IPS-20b (cell line): Measurements from ENCODE around the gene NT5DC4.

Experiments
- H3K27ac ChIP-seq: one replicate; pipeline ENCODE4 v1.5.1; 2013; ENCODE audit warnings: low read length
- H3K27me3 ChIP-seq: 2 replicates; pipeline ENCODE4 v1.6.1; 2013; ENCODE audit warnings: mild to moderate bottlenecking, low read length, inconsistent platforms; ENCODE audit not compliant: insufficient read depth
- H3K36me3 ChIP-seq: 2 replicates; pipeline ENCODE4 v1.6.1; 2013; ENCODE audit warnings: low read depth, mild to moderate bottlenecking, inconsistent platforms, low read length, moderate library complexity; ENCODE audit not compliant: insufficient read depth
- H3K4me1 ChIP-seq: 2 replicates; pipeline ENCODE4 v1.6.1; 2013; ENCODE audit warnings: mild to moderate bottlenecking, control low read depth, inconsistent platforms, low read length, moderate library complexity; ENCODE audit not compliant: insufficient read depth
- H3K4me3 ChIP-seq: 2 replicates; pipeline ENCODE4 v1.5.1; 2013; ENCODE audit warnings: mild to moderate bottlenecking, low read length, inconsistent platforms
- H3K9ac ChIP-seq: 2 replicates; pipeline ENCODE4 v1.6.1; 2013; ENCODE audit warnings: low read depth, mild to moderate bottlenecking, inconsistent platforms, low read length, moderate library complexity
- H3K9me3 ChIP-seq: 2 replicates; pipeline ENCODE4 v1.6.1; 2013; ENCODE audit warnings: mild to moderate bottlenecking, low read depth, low read length, inconsistent platforms; ENCODE audit not compliant: insufficient read depth

NT5DC4 gene

DNA sequence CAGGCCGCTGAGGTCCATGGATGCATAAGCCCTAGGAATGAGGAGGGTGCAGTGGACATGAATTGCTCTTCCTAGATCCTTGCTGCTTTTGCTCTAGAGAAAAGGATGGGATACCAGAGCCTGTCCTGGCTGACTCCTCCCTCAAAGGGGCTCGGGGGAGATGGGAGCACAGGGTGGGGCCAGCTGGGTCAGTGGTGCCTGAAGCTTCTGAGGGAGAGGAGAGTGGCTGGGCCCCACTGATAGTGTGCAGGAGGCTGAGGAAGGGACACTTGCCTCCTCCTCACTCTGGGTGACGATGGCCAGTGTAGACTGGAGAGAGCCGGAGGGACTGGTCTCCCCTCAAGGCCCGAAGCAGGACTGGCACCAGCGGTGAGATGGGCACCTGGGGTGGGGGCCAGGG is at the start of gene NT5DC4:
TSS of gene NT5DC4 (plus strand) at position 236 of the 400 bp plus-strand sequence. CDS start at position 296, 60 bp downstream.
- H3K36me3 ChIP-seq = no peaks in the 10 kb centered on the region
- no peaks in the 10 kb centered on the region for H3K4me1 ChIP-seq
- no peak within 1 kb of the TSS for H3K27ac ChIP-seq
- H3K9ac ChIP-seq = no peak within 1 kb of the TSS
- no peak within 1 kb of the TSS for H3K4me3 ChIP-seq
- H3K9me3 ChIP-seq = no peaks in the 10 kb centered on the region
- no peaks in the 10 kb centered on the region for H3K27me3 ChIP-seq

DNA sequence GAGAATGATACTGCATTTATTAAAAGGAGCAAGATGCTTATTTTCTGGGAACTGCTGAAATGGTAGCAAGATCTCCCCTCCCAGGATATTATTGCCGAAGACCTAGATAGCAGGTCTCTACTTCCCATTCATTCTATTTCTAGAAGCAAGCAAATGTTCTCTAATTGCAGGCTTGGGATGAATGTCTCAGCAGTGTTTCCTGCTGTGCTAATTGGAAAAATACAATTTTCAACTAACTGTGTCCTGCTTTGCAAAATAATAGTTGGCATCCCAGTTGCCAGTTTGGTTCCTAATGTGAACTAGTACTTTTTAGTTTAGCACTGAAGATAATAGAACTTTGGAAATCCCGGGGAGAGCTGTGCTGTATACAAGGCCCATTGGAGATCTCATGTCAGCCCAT is 49.0 kb upstream of the NT5DC4 start:
- H3K9me3 ChIP-seq = no peaks in the 10 kb centered on the region
- no peaks in the 10 kb centered on the region for H3K4me1 ChIP-seq

DNA sequence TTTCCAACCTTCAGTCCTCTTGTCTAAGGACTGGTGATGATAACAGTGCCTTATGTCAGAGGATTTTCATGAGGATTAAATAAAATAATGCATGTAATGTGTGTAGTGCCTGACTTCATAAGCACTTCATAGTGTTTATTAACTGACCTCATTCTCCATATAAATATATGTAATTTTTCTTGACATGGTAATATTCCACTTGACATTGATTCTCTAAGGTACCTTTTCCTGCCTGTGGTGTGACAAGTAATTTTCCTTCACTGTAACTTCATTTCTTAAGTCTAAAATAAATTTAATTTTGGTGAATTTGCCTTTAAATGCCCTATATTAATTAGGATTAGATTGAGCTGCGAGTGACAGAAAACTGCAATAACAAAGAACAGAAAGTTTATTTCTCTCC is 47.8 kb upstream of the NT5DC4 start:
- Histone ChIP-seq H3K4me3 (no peak overlapping the region), H3K9ac (no peak overlapping the region), H3K36me3 (no peaks in the 10 kb centered on the region), H3K27ac (no peak overlapping the region), H3K9me3 (no peaks in the 10 kb centered on the region), H3K27me3 (no peaks in the 10 kb centered on the region), H3K4me1 (no peaks in the 10 kb centered on the region)

More for the DNA sequence above, 49.0 kb upstream of the NT5DC4 start:
- Histone ChIP-seq H3K36me3 (no peaks in the 10 kb centered on the region), H3K27me3 (no peaks in the 10 kb centered on the region), H3K9ac (no peak overlapping the region), H3K4me3 (no peak overlapping the region), H3K27ac (no peak overlapping the region)

DNA sequence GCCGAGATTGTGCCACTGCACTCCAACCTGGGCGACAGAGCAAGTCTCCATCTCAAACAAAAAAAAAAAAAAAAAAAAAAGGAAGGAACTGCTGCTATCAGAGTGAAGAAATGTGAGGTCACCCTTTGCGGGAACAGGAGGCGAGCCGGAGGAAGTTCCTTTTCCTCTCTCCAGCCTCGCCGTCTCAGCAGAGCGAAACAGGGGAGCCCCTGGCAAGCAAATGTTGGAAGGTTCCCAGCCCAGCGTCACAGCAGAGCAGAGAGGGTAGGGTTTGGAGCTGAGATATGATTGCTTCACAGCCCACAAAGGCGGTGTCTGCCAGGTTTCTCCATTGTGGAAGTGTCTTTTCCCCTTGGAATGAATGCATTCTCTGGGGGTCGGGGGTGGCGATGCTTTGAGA is 46.6 kb upstream of the NT5DC4 start:
- H3K4me3 ChIP-seq = no peak overlapping the region
- no peaks in the 10 kb centered on the region for H3K27me3 ChIP-seq
- no peaks in the 10 kb centered on the region for H3K4me1 ChIP-seq
- no peak overlapping the region for H3K9ac ChIP-seq
- no peak overlapping the region for H3K27ac ChIP-seq
- H3K36me3 ChIP-seq = no peaks in the 10 kb centered on the region
- no peaks in the 10 kb centered on the region for H3K9me3 ChIP-seq

DNA sequence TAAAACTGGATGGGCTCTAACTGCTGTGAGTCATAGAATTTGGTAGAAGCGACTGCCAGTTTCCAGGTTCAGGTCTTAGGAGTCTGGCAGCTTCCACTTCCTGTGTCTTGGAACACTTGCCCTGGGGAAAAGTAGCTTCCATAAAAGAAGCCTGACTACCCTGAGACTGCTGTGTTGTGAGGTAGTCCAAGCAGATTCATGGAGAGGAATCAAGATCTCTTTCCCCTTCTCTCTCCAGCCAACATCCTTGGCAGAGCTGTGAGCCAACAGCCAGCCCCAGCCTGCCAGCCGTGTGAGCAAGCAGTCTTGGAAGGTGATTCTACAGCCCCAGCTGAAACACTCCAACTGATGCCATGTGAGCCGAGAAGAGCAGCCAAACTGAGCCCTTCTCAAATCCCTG is 41.3 kb upstream of the NT5DC4 start:
- H3K36me3 ChIP-seq = no peaks in the 10 kb centered on the region
- no peaks in the 10 kb centered on the region for H3K4me1 ChIP-seq
- no peak overlapping the region for H3K9ac ChIP-seq
- H3K9me3 ChIP-seq = no peaks in the 10 kb centered on the region
- no peak overlapping the region for H3K27ac ChIP-seq
- H3K4me3 ChIP-seq = no peak overlapping the region
- H3K27me3 ChIP-seq = no peaks in the 10 kb centered on the region

DNA sequence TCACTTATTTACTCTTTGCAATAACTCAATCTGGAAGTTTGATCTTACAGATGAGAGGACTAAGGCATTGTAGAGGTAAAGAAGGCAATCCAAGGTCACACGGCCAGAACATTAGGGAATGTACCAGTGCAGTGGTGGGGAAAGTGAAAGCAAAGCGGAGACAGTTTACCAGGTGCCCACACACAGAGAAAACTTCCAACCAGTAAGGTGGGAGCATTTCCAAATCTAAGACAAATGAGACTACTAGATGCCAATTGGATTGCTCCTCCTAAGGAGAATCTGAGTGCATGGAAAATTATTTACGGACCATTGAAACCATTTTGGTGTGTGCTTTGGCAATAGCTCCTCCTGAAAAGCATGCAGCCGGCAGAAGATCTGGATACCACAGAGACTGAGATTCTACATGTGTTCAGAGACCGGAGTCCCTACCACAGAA is 40.1 kb upstream of the NT5DC4 start:
- Histone ChIP-seq H3K27ac (no peak overlapping the region), H3K36me3 (no peaks in the 10 kb centered on the region), H3K4me3 (no peak overlapping the region)

DNA sequence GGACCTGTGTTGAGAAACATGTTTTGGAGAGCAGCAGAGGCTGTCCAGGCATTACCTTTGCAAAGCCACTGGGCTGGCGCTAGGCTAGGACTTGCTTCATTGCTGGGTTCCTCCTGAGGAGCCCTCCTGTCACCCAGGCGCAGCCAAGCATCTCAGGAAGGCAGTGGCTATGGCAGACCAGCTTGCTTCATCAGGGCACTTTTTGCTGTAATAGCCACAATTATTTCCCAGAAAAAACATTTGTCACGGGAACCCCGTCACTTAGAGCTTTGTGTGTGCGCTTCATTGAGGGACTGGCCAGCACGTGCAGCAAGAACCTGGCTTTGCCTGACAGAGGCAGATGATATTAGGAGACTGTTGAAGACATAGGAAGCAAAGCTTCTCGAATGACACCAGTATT is 38.7 kb upstream of the NT5DC4 start:
- Histone ChIP-seq H3K9me3 (no peaks in the 10 kb centered on the region), H3K4me3 (no peak overlapping the region), H3K9ac (no peak overlapping the region), H3K27me3 (no peaks in the 10 kb centered on the region), H3K36me3 (no peaks in the 10 kb centered on the region), H3K27ac (no peak overlapping the region), H3K4me1 (no peaks in the 10 kb centered on the region)

More for the DNA sequence above, 40.1 kb upstream of the NT5DC4 start:
- H3K4me1 ChIP-seq = no peaks in the 10 kb centered on the region
- no peak overlapping the region for H3K9ac ChIP-seq
- no peaks in the 10 kb centered on the region for H3K27me3 ChIP-seq
- H3K9me3 ChIP-seq = no peaks in the 10 kb centered on the region

DNA sequence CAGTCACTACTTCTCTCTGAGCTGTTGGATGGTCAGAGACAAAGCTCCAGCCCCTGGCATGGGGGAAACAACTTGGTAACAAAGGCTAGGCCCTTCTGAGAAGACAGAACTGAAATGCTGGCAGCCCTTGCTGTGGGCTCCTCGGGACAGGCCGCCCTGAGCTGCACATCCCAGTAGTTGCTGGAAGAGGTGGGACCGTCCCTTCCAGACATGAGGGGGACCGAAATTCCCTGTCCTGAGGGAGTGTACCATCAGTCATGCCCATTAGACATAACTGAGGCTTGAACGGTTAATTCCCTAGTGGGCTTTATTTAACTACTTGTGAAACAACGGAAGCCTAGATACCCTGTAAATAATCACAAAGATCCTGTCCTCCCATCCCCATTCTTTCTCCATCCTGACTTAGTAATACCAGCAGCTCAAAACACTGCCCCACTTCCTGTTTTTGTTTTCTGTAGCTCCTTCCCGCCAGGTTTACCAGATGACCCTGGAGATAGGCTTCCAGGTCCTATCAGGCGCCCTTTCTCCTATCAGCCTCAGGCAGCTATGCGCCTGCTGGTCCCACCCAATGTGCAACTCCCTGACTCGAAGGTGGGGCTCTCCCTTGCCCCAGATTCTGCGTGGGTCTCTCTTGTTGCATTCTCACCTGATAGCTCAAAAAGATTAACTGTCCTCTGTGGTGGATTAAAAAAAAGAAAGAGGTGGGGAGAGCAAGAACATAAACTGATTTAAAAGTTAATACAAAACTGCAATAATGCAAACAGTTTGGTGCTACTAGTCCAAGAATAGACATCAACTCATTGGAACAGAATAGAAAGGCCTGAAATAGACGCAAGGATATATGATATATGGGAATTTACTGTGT is 37.0 kb upstream of the NT5DC4 start:
- Histone ChIP-seq H3K9me3 (no peaks in the 10 kb centered on the region), H3K36me3 (no peaks in the 10 kb centered on the region), H3K27ac (no peak overlapping the region), H3K27me3 (no peaks in the 10 kb centered on the region), H3K4me3 (no peak overlapping the region), H3K9ac (no peak overlapping the region), H3K4me1 (no peaks in the 10 kb centered on the region)

DNA sequence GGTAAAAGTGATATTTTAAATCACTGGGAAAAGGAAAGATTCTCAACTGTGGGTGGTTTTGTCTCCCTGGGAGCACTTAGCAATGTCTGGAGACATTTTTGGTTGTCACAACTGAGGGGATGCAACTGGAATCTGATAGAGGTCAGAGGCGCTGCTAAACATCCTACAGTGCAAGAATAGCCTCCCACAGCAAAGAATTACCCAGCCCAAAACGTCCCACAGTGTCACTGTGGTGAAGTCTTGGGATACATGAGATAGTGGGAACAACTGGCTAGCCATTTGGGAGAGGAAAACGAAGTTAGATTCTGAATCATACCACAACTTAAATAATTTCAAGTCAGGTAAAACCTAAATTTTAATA is 36.4 kb upstream of the NT5DC4 start:
- H3K9ac ChIP-seq = no peak overlapping the region
- no peaks in the 10 kb centered on the region for H3K36me3 ChIP-seq
- no peaks in the 10 kb centered on the region for H3K27me3 ChIP-seq
- no peak overlapping the region for H3K4me3 ChIP-seq
- H3K9me3 ChIP-seq = no peaks in the 10 kb centered on the region
- H3K27ac ChIP-seq = no peak overlapping the region
- no peaks in the 10 kb centered on the region for H3K4me1 ChIP-seq

DNA sequence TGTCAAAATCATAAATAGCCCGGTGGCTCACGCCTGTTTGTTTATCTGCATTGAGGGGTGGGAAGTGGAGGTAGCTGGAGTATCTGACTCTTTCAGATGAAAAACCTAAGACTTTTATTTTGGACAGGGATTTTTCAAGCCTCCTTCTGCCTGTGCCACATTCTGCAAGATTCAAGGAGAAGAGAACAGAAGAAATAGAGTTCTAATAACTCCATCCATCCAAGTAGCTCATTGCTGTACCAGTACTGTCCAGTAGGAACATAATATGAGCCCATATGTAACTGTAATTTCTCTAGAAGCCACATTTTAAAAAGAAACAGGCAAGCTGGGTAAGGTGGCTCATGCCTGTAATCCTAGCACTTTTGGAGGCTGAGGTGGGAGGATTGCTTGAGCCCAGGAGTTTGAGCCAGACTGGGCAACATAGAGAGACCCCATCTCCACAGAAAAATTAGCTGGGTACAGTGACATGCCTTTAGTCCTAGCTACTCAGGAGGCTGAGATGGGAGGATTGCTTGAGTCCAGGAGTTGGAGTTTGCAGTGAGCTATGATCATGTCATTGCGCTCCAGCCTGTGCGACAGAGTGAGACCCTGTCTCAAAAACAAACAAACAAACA is 35.4 kb upstream of the NT5DC4 start:
- H3K9ac ChIP-seq = no peak overlapping the region
- H3K4me1 ChIP-seq = no peaks in the 10 kb centered on the region
- H3K4me3 ChIP-seq = no peak overlapping the region
- no peaks in the 10 kb centered on the region for H3K9me3 ChIP-seq
- no peaks in the 10 kb centered on the region for H3K27me3 ChIP-seq
- H3K36me3 ChIP-seq = no peaks in the 10 kb centered on the region
- no peak overlapping the region for H3K27ac ChIP-seq

DNA sequence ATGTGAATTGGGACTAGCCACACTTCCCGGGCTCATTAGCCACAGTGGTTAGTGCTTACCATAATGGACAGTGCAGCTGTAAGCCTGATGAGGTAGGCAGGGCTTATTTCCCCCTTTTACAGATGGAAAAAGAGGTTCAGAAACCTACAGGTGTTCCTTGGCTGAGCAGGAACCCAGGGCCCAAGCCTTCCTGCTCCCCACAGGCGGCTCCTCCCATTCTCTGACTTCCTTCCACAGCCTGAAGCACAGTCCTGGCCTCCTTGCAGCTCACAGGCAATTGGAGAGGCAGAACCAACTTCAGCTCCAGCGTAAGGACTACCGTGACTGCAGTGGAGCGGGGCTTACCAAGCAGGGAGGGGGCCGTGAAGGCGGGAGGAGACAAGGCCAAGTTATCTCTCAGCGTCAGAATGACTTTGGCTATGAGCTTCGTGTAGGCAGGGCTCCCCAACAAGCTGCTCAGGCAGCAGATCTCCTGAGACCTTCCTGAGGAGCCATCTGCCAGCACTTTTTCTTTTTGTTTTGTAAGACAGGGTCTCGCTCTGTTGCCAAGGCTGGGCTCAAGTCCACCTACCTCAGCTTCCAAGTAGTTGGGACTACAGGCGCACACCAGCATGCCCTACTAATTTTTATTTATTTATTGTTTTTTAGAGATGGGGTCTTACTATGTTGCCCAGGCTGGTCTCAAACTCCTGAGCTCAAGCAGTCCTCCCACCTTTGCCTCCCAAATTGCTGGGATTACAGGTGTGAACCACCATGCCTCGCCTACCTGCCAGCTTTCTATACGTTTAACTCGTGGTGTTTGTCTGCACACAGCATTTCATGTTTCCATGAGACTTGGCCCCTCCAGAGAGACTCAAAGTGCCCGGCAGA is 34.2 kb upstream of the NT5DC4 start:
- Histone ChIP-seq H3K27ac (no peak overlapping the region), H3K27me3 (no peaks in the 10 kb centered on the region), H3K9me3 (no peaks in the 10 kb centered on the region), H3K36me3 (no peaks in the 10 kb centered on the region), H3K4me3 (no peak overlapping the region), H3K9ac (no peak overlapping the region), H3K4me1 (no peaks in the 10 kb centered on the region)
